Breast epithelium (tissue), 3 donors: ENCODE measurements around the gene GNS.

Experiments used
- POLR2A ChIP-seq: fragments of 450-650 bp; IDR thresholded peaks from one replicate; pipeline ENCODE4 v1.6.1; 2016; ENCODE audit warnings: antibody characterized with exemption, mild to moderate bottlenecking, moderate library complexity
- TF ChIP-seq, protein P1 (sequence below), 3 donors: fragments of 450-650 bp; IDR thresholded peaks; one replicate each; pipeline ENCODE4 v1.5.1; 2016 to 2017; ENCODE audit warnings: antibody characterized with exemption in 3 of 3, mild to moderate bottlenecking in 3 of 3, moderate library complexity in 3 of 3

DNA sequence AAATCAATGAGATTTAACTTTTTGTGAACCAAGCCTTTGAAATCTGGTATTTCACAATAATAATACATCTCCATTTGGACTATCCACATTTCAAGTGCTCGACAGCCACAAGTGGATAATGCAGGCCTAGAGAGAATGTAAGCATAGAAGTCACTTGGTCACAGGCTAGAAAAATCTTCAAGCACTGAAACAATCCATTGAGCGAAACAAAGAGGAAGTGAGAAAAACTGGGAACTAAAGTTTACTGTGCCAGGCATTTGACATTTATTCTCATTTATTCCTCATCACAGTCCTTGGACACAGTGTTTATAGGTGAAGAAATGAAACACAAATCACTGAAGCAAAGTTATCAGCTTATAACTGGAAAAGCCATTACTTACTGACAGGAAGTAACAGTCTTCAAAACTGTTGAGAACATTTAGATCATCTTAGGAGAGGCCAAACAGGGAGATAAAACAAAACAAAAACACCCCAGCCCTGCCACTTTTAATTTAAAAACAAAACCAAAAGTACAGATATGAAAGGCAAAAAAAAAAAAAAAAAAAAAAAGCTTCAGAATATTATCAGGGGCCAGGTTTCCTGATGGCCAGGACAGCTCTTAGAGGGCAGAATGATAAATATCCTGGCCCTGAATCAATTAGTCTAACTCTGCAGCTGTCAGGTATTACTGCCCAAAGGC is 29.2 kb downstream of the GNS start:
- TF ChIP-seq, protein P1, sequence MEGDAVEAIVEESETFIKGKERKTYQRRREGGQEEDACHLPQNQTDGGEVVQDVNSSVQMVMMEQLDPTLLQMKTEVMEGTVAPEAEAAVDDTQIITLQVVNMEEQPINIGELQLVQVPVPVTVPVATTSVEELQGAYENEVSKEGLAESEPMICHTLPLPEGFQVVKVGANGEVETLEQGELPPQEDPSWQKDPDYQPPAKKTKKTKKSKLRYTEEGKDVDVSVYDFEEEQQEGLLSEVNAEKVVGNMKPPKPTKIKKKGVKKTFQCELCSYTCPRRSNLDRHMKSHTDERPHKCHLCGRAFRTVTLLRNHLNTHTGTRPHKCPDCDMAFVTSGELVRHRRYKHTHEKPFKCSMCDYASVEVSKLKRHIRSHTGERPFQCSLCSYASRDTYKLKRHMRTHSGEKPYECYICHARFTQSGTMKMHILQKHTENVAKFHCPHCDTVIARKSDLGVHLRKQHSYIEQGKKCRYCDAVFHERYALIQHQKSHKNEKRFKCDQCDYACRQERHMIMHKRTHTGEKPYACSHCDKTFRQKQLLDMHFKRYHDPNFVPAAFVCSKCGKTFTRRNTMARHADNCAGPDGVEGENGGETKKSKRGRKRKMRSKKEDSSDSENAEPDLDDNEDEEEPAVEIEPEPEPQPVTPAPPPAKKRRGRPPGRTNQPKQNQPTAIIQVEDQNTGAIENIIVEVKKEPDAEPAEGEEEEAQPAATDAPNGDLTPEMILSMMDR (IDR thresholded peaks at IDR 0.05), result no peak
- TF ChIP-seq POLR2A, result no peak
